K562 treated with DMSO at 1 percent for 48 hours (cell line): ENCODE measurements around the gene PMM2. TPM values are rescaled to one million over a fixed set of nuclear protein-coding genes. Genes with fewer than 3 reads are reported as not detected.

Experiments used
- total RNA-seq: library from RNA; unstranded; fragments of 300-600 nt; gene quantifications from 2 replicates; pipeline ENCODE4 v1.2.3, GENCODE V29; 2022; ENCODE audit warnings: low replicate concordance; ENCODE audit errors: extremely low read depth

The PMM2 gene
- total RNA-seq: not detected in 2 replicates

DNA sequence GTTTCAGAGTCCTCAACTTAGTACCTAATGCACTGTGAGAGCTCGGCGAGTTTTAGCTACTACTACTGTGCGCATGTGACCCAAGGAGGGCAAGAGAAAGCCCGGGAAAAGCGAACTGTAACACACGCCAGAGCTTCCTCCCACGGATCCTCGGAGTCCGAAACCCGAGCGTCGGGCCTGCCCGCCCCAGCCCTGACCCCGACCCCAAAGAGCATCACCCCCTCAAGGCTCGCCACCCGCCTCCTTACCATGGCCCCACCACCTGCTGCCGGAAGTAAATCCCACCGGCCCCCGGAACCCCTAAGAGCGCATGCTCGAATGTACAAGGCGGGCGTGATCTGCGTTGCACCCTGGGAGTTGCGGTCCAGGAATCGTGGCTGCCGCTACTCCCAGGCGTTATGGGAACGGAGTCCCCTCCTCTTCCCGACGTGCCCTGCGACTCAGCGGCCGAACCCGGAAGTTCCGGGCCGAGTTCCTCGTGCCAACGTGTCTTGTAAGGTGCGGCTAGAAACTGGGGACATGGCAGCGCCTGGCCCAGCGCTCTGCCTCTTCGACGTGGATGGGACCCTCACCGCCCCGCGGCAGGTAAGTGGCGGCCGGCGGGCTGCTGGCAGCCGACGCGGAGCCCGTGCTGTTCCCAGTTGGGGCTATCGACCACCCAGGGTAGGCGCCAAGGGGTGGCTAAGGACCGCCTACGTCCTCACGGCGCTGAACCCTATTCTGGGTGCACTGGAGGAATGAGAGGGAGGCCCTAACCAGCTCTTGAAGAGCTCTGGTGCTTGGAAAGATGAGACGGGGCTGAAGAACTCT is at the start of gene PMM2, which contains the start of gene TMEM186:
PMM2 (plus strand) TSS at position 476 of the 810 bp plus-strand sequence; CDS start at position 520, 44 bp downstream.
TMEM186 (minus strand) TSS at position 276 of the 810 bp plus-strand sequence; CDS start at position 251, 25 bp downstream.

DNA sequence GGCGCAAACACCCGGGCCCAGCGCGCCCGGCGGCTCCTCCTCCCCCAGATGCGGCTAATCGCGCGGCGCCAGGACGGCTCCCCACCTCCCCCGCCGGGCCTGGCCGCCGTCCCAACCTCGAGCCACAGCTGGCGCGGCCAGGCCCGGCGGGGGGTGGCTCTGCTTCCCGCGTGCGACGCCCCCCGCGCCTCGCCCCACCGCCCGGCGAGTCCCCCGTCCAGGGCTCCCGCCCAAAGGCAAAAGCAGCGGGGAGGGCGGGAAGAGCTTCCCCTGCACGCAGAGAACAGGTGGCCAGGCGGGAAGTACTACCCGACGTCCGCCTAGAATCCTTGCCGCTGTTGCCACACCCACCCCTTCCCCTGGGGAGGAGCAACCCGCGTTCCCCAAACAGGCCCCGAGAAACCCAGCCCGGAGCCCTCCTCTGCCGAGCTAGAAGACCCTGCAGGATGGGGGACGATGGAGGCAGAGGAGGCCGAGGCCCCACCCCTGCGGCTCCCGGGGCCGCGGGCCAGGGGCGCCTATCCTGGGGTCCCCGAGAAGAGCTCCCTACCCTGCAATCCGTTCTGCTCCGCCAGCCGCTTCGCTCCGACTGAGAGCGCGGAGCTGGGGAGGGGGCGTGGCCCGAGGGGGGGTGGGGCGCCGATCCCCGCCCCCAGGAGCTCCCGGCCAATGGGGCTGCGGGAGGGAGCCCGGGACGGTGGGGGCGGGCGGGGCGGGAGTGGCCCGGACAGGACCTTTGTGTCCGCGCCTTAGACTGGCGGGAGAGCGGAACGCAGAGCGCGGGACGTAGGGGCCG is 71.0 kb downstream of the PMM2 start, which contains the start of gene CARHSP1:
CARHSP1 (minus strand) TSS at position 591 of the 796 bp plus-strand sequence. CDS start 9,678 bp downstream, outside the sequence.

DNA sequence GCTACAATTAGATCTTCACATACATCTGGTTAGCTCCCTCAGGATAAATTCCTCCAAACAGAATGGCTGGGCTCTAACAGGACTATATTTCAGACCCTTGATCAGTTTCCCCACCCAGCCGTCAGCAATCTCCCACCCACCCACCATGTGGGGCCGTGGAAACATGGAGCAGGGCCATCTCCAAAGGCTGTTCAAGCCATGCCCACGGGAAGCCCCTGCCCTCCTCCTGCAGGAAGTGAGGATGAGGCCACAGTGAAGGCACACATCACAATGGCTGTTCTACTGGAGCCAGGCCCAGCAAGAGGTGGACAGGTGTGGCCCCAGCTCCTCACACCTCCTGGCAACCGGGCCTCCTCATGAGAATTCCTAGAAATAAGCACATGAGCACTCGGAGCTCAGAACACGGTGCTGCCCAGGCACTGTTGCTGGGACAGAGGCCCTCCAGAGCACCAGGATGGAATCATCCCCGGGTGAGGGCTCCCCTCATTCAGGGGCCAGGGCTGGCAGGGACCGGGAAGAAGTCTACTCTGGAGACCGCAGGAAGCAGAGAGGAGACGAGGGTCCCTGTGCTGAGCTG is 84.5 kb downstream of the PMM2 start, which contains the start of gene LITAFD:
LITAFD (plus strand) TSS at position 311 of the 577 bp plus-strand sequence. CDS start 2,005 bp downstream, outside the sequence.

Other genes starting within 250 kb of the PMM2 start
- gene TMEM114, start 207.3 kb upstream of the PMM2 start, total RNA-seq: not detected in 2 replicates
- gene METTL22, start 176.1 kb upstream of the PMM2 start, total RNA-seq: not detected in 2 replicates
- not detected in 2 replicates for gene ABAT, start 123.2 kb upstream of the PMM2 start, total RNA-seq
- not detected in 2 replicates for gene TMEM186, start 200 bp upstream of the PMM2 start, total RNA-seq
- not detected in 2 replicates for gene CARHSP1, start 71.2 kb downstream of the PMM2 start, total RNA-seq
- not detected in 2 replicates for gene LITAFD, start 84.5 kb downstream of the PMM2 start, total RNA-seq
- not detected in 2 replicates for gene USP7, start 166.1 kb downstream of the PMM2 start, total RNA-seq